NCI-H510A (cell line): ENCODE results near the gene ALS2.
"Not testable (repeated sequence)": the region's sequence is repeated elsewhere in the genome, so short reads cannot be mapped to it uniquely, and the experiment has no call there.

Experiments
- DNase-seq: peaks from one replicate; lab custom pipeline; 2025; lab: John Stamatoyannopoulos, UW

Gene ALS2

GRCh38 chr2:201793631-201794030, 12.9 kb upstream of the ALS2 start:
- no peak for DNase-seq

- DNase-seq = no peak
Measured at GRCh38 chr2:201790989-201791388, 10.3 kb upstream of the ALS2 start.

- no peak for DNase-seq
Measured at GRCh38 chr2:201790291-201790690, 9.6 kb upstream of the ALS2 start.

- DNase-seq = no peak
Measured at GRCh38 chr2:201789395-201789794, 8.7 kb upstream of the ALS2 start.

GRCh38 chr2:201788371-201788770, 7.6 kb upstream of the ALS2 start:
- DNase-seq = no peak

GRCh38 chr2:201786471-201786870, 5.7 kb upstream of the ALS2 start:
- DNase-seq = no peak

- DNase-seq = no peak
Measured at GRCh38 chr2:201785135-201785534, 4.4 kb upstream of the ALS2 start.

- DNase-seq = no peak
Measured at GRCh38 chr2:201784563-201784962, 3.8 kb upstream of the ALS2 start.

GRCh38 chr2:201781557-201782051, 871 bp upstream of the ALS2 start:
- DNase-seq = no peak

- no peak for DNase-seq
Measured at GRCh38 chr2:201779901-201780673, 646 bp downstream of the ALS2 start.

GRCh38 chr2:201777869-201778268, 2.9 kb downstream of the ALS2 start:
- DNase-seq = no peak

GRCh38 chr2:201777043-201777442, 3.7 kb downstream of the ALS2 start:
- no peak for DNase-seq

GRCh38 chr2:201775326-201775725, 5.4 kb downstream of the ALS2 start:
- no peak for DNase-seq

- no peak for DNase-seq
Measured at GRCh38 chr2:201774546-201774945, 6.2 kb downstream of the ALS2 start.

- no peak for DNase-seq
Measured at GRCh38 chr2:201773990-201774389, 6.7 kb downstream of the ALS2 start.

GRCh38 chr2:201769666-201770373, 10.9 kb downstream of the ALS2 start:
- DNase-seq = no peak

GRCh38 chr2:201768918-201769317, 11.8 kb downstream of the ALS2 start:
- DNase-seq = no peak

GRCh38 chr2:201765799-201766198, 14.9 kb downstream of the ALS2 start:
- no peak for DNase-seq

GRCh38 chr2:201764469-201764868, 16.3 kb downstream of the ALS2 start:
- DNase-seq = not testable (repeated sequence)

GRCh38 chr2:201761101-201761500, 19.6 kb downstream of the ALS2 start:
- no peak for DNase-seq

- no peak for DNase-seq
Measured at GRCh38 chr2:201759567-201759966, 21.2 kb downstream of the ALS2 start.

GRCh38 chr2:201758873-201759272, 21.9 kb downstream of the ALS2 start:
- no peak for DNase-seq

GRCh38 chr2:201758234-201758633, 22.5 kb downstream of the ALS2 start:
- no peak for DNase-seq
